GM21576 (cell line): Measurements from ENCODE around the gene KCP.

Experiments used
- ATAC-seq: cut with Tn5 transposase; IDR thresholded peaks from one replicate; pipeline ENCODE4 v1.9.1; 2021; ENCODE audit warnings: mild to moderate bottlenecking, moderate library complexity; ENCODE audit not compliant: unreplicated experiment

Gene KCP

DNA sequence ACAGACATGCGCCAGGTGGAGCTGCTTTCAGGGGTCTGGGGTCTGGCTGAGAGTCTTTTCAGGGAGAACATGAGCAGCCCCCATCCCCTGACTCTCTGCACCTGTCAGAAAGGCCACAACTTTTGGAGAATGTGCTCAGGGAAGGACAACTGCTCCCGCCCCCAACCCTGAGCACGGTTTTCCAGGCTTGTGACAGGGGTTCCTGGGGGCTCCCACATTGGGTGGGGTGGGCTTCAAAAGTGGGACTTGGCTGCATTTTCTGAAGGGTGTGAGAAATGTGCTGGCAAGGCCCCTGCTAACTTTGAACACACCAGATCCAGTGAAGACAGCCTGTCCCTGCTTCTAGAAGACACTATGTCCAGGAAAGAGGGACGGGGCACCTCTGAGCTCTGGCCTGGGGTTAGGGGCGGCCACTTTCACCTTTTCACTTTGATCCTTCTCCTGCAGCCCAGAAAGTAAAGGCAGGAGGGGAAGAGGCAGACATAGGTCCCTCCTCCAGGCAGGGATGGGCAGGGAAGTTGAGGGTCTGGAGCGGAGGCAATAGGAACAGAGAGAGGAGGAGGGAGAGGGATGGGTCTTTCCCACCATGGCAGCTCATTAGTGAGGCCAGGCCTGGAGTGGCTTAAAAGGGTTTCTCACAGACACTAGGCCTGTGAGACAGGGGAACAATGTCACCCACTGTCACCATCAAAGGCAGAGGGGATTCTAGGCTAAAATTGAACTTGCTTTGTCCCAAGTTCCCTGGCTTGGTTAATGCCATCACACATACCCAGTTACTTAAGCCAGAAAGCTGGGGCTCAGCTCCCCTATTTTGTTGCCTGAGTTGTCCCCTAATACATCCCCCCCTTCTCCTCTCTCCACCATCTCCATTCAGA lies 1.5 kb downstream of the KCP start:
- ATAC-seq, result no peak

DNA sequence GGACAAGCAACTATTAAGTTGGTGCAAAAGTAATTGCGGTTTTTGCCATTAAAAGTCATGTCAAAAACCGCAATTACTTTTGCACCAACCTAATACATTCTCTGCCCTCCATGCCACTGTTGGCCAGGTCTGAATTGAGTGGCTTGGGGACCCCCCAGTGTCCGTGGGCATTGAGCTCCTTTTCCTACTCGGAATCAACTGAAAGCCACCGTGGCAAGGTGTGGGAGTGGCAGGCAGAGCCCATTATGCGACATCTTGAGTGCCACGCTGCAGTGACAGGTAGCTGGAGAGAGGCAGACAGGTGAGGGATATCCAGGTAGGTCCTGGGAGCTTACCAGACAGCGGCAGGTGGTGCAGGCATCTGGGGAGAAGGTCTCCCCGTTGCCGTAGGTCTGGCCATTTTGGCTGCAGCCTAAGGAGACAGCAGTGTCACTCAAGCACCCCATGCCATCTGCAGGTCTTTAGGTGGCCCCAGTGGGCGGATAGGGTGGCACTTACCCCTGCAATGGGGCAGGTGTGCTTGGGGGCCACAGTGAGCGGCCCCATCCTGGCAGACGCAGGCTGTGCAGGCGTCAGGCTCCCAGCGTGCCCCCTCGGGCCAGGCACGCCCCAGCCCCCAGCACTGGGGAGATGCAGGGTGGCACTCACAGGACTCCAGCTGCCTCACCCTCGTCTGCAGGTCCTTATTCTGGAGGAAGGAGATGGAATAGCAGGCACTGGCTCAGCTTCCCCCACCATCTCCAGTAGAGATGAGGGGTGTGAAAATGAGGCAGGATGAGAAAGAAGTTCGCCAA lies 3.5 kb downstream of the KCP start:
- no peak for ATAC-seq

DNA sequence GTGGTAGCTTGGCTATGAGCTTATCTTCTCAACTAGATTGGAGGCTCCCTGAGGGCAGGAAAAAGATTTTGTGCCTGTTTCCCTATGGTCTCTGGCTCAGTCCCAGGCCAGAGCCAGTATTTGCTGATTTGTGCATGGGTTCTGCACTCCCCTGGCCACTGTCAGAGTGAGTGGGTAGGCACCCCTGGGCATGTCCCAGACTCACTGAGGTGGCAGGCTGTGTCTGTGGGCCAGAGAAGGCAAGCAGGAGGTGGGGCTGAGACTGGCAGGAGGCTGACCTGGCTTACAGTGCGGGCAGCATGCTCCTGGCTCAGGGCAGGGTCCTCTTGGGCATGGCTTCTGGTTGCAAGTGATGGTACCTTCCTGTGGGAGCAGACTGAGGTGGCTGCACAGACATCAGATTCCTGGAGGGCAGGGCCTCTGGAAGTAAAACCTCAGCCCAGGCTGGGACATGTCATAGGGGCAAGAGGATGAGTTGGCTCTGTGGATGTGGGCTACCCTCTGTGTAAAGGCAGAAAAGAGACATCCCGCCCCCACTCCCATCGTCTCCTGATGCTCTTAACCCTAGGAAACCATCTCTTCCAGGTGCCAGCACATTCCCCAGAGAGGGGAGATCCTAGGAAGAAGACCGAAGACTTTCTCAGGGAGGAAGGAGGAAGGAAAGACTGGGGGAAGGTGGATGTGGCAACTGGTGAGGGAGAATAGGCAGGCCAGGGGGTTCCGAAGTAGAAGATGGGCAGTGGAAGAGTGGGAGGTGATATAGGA lies 4.3 kb downstream of the KCP start:
- ATAC-seq, result no peak

DNA sequence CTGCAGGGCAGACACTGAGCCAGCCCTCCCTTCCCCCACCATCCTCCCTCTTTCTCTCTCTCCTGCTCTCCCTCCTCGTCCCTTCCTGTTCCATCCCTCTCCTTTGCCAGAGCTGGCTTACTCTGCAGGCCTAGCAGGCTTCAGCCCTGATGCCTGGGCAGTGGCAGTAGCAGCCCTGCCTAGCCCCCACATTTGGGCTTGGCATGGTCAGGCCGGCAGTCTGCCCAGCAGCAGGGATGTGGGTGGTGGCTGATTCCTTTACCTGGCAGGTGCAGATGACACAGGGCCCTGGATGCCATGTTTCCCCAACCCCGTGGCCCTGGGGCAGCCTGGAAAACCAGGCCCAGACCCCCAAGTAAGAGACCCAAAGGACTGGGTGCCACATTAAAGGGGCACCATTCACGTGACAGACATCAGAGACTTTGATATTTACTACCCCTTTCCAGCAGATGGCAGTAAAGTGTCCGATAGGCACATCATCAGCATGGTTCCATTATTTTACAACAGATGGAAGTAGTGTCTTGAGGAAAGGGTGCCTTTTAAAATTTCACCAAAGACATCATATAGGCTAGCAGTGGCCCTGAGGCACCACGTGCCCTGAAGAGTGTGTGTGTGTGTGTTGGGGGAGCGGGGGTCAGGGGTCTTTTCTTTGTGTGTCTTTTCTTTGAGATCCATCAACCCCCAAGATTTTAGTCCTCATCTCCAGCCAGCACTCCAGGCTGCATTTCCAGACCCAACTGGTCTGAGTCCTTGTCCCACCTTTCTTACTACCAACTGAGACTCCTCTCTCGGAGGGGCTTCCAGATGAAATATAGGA lies 5.9 kb downstream of the KCP start:
- no peak for ATAC-seq

DNA sequence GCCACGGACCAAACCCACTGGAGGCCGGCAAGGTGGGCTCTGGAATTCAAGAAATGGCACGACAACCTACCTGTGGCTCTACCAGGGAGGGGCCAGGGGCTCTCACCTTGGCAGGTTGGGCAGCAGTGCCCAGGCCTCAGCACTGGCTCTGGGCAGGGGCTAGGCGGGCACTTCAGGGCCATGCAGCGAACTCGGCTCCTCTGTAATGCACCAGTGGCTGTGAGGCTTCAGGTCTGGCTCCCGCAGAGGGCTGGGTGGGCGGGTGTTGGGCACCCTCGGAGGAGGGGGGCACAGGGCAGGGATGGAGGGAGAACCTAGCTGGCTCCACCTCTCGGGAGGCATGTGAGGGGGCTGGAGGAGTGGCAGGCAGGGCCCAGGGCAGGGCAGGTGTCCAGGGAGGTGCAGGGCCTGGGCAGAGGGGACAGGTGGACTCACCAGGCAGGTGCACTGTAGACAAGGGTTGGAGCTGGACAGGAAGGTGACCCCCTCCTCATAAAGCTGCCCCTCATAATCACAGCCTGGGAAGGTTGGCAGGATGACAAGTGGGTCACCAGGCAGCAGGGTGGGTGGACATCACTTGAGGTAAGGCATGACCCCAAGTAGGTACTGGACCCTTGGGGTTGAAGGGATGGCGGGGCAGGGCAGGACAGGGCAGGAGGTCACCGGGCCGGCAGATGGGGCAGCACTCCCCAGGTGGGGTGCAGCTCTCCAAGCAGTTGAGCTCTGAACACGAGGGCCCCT lies 6.7 kb downstream of the KCP start:
- no peak for ATAC-seq

DNA sequence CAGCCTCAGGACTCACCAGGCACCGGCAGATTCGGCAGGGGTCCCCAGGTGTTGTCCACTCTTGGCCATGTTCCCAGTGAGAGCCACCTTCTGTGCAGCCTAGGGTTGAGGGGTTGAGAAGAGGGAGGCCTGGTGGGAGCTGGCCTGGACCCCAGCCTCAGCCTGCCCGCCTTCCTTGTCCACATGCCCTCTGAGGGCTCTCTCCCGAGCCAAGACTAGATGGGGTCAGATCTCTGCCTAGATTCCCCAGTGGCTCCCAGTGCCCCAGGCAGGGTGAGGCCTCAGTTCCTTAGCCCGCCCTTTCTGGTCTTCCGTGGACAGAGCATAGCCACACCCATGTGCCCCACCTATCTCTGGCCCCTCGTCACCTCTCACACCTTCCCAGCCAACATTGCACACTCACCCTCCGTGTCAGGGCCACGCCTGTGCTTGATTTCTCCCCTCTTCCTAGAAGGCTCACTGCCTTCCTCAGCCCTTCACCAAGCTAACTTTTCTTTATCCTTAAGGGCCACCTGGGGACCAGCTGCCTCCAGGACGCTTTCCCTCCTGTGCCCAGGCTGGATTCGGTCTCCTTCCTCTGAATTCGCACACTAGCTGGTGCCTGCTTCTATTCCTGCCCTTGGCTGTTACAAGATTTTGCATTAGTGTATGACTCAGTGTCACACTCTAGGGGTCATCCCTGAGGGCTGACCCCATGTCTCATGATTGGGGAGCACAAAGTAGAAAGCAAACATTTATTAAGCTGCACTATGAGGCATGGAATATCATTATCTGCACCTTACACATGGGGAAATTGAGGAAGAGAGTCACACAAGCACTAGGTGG lies 7.5 kb downstream of the KCP start:
- ATAC-seq, result no peak

DNA sequence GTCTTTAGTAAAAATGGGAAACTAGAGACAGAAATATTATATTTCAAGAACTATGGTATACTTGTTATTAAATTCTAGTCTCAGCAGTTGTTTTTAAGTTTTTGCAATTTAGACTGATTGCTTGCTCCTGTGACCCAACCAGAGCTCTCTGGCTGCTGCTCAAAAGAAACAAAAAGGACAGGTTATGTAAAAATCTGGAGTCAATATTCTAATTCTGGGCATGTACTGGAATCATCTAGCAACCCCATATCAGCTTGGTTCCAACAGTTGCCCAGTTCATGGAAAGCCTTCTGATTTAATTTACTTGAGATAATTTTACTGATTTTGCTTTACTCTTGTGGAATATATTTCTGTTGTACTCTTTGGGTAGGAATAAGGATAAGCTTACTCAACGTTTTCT lies 10.3 kb downstream of the KCP start:
- ATAC-seq, result no peak

DNA sequence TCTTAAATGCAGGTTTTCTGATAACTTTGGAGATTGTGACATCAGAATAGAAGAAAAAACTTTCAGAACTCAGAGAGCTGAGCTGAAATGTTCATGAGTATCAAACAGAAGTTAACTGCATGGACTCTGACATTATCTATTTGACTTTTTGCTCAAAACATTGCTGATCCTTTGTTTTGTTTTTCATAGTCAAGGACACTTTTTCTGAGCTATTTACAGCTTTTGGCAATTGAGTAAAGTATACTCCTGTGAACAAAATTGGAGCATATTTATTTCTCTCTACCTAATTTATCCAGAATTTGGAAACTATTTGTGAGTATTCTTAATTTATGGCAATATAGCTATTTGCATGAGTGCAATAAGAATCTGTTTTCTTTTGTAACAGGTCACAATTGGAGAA lies 11.1 kb downstream of the KCP start:
- ATAC-seq, result no peak

DNA sequence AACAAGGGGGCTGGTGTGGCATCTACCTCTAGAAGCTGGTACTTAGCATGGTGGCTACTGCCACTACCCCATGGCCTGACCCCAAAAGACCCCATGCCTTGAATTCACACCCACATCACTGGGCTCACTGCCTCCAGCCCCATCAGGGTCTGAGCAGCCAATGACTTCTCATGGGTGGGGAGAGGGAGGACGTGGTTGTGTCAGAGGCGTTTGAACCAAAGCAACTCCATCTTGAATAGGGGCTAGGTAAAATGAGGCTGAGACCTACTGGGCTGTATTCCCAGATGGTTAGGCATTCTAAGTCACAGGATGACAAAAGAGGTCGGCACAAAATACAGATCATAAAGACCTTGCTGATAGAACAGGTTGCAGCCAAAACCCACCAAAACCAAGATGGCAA lies 15.2 kb downstream of the KCP start:
- ATAC-seq, result no peak

DNA sequence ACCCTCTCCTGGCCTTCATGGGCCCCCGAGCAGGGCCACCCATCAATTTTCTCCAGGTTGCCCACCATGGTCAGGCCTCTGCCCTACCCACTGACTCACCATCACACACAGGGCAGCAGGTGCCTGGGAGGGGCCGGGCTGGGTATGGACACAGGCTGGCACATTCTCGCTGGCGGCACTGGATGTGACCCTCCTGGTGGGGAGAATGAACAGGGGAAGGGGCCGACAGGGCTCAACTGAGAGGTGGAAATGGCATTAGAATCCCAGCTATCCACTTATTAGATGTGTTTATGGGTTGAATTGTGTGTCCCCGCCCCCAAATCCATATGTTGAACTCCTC lies 16.4 kb downstream of the KCP start:
- ATAC-seq, result no peak

DNA sequence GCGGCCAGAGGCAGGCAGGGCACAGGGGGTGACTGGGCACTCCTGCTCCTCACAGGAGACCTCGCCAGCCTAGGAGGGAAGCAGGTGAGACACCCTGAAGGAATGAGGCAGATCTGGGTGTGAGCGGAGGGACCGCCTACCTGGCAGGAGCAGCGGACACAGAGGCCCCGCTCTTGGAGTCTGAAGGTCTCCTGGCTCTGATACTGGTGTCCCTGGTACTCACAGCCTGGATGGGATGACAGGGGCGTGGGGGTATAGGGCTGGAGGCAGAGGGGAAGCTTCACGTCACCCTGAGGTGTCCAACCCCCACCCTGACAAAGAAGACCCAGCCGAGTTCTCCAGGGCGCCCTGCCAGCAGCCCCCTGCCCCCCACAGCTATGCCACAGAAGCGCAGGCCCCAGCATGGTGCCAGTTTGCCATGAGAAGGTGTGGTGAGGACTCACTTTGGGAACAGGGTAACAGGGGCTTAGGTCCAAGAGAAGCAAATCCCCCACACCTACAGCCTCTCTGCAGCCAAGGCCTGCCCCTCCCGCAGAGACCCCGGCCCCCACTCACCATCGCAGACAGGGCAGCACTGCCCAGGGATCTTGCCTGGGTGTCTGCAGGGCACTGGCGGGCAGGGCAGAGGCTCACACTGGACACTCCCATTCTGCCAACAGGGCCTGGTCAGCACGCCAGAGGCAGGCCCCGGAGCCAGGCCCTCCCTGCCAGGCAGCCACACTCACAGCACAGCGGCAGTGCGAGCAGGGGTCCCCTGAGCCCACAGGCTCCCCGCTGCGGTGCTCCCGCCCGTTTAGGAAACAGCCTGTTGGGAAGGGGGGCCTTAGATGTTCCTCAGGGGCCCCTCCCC lies 17.0 kb downstream of the KCP start:
- ATAC-seq, result no peak

DNA sequence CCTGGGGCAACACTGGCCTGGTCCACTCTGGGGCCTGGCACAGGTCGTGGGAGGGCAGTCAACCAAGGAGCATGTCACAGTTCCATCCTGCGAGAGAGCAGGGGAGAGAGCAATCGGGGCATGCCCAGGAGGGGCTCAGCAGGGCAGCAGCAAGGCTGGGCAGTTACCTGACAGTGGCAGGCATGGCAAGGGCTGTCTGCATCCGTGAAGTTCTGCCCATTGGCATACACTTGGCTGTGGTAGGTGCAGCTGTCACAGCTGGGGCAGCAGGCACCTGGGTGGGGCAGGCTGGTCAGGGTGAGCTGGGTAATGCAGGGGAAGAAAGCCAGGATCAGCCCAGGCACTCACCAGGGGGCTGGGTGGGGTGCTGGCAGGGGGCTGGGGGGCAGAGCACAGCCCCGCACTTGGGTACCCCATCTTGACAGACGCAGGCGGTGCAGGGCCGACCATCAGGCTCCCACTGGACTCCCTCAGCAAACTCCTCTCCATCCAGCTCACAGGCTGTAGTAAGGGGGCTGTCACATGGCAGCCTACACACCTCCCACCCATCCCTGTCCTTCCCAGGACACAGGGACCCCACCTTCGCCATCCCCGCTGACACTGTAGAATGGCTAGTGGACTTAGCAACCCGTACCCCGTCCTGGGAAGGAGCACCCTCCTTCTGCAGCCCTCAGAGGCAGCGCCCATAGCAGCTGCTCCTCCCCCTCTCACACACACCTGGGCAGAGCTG lies 17.8 kb downstream of the KCP start:
- no peak for ATAC-seq

DNA sequence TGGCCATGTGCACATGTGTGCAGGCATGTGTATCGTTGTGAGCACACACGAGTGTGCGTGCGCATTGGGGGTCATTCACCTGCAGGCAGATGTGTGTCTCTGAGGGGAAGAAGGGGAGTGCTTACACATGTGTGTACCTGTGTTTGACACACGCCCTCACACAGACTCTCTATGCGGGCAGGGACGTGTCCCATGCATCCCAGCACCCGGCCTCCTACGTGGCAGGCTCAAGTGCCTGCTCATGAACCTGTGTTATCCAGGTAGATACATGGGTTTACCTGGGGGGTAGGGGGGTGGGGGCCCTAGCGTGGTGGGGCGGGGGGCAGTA lies 18.6 kb downstream of the KCP start:
- no peak for ATAC-seq

DNA sequence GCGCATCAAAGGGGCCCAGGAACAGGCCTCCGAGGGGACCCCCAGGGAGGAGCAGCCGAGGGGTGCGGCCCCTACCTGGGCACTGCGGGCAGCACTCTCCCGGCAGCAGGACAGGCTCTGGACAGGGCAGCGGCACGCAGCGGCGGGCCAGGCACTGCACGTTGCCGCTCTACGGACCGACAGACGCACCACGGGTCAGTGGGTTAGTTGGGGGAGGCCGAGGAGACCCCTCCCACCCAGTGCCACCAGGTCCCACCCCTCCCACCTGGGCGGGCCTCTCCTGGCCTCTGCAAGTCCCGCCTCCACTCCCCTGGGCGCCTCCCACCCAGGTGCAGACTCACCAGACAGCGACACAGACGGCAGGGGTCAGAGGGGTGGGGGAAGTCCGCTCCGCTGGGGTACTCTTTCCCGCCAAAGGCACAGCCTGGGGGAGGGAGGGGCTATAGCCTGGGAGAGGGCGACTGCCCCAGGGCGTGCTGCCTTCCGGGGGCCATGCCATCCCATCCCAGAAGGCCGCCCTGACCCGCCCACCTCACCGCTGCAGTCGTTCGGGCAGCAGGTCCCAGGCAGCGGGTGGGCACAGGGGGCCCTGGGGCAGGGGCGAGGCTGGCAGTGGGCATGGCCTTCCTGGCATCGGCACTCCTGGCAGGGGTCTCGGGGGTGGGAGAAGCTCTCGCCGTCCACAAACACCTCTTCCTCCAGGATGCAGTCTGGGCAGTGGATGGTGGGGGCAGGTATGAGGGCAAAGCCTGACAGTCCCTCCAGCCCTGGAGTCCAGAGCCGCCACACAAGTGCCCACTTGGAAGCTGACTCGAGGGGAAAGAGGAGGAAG lies 19.2 kb downstream of the KCP start:
- no peak for ATAC-seq

DNA sequence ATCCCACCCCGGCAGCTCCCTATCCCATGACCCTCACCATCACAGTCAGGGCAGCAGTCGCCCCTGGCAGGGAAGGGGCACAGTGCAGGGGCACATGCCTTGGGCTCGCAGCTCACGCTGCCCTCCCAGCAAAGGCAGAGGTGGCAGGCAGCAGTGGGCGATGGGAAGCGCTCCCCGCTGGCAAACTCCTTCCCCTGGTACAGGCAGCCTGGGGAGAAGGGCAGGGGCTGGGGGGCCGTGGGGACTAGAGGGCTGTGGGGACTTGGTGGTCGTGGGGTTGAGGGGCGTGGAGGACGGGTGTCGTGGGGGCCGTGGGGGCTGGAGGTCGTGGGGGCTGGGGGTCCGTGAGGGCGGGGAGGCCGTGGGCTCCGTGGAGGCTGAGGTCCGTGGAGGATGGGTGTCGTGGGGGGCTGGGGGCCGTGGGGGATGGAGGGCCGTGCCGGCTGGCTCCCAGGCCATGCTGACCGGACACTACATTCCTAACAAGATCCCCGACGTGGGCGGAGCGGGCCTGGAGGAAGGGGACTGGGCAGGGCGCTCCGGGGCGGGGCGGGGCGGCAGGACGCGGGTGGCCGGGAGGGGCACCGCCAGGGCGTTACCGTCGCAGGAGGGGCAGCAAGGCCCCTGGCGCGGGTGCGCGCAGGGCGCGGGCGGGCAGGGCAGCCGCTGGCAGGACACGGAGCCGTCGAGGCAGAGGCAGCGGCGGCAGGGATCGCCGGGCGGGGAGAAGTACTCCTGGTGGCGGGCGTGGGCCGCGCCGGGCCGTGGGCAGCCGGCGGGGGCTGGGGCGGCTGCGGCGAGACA lies 20.0 kb downstream of the KCP start:
- ATAC-seq, result no peak

DNA sequence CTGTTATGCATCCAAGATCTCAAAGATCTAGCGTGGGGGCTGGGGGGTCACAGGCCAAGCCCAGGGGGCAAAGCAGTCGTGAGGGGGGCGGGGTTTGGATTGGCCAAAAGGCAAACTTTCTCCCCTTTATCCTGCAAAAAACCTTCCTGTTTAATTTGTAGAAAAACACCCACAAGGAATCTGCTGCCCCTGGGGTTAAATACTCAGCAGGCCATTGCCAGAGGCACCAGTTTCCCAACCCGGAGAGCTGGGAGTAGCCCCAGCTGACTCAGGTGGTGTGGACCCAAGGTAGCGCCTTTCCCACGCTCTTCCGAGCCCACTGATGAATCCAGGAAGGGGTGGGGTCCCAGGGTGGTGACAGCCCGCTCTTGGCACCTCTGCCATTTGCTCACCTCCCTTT lies 21.4 kb downstream of the KCP start:
- ATAC-seq, result no peak
